GM12875 (cell line): Measurements from ENCODE around the gene ERC2.

Source experiments
- H3K4me3 ChIP-seq: one replicate; pipeline ENCODE4 v1.5.1; 2011; ENCODE audit warnings: low read depth, low read length, control low read depth
- TF ChIP-seq, protein P1 (sequence below): IDR thresholded peaks from 2 replicates; pipeline ENCODE4 v1.5.1; 2011; ENCODE audit warnings: low read depth, mild to moderate bottlenecking, control low read depth, inconsistent platforms, low read length, moderate library complexity, borderline replicate concordance; ENCODE audit not compliant: insufficient read depth

ERC2 gene

GRCh38 chr3:56133423-56133822 lies 334.8 kb downstream of the ERC2 start:
- TF ChIP-seq, protein P1, sequence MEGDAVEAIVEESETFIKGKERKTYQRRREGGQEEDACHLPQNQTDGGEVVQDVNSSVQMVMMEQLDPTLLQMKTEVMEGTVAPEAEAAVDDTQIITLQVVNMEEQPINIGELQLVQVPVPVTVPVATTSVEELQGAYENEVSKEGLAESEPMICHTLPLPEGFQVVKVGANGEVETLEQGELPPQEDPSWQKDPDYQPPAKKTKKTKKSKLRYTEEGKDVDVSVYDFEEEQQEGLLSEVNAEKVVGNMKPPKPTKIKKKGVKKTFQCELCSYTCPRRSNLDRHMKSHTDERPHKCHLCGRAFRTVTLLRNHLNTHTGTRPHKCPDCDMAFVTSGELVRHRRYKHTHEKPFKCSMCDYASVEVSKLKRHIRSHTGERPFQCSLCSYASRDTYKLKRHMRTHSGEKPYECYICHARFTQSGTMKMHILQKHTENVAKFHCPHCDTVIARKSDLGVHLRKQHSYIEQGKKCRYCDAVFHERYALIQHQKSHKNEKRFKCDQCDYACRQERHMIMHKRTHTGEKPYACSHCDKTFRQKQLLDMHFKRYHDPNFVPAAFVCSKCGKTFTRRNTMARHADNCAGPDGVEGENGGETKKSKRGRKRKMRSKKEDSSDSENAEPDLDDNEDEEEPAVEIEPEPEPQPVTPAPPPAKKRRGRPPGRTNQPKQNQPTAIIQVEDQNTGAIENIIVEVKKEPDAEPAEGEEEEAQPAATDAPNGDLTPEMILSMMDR = no peak
- no peak overlapping the region for H3K4me3 ChIP-seq

DNA sequence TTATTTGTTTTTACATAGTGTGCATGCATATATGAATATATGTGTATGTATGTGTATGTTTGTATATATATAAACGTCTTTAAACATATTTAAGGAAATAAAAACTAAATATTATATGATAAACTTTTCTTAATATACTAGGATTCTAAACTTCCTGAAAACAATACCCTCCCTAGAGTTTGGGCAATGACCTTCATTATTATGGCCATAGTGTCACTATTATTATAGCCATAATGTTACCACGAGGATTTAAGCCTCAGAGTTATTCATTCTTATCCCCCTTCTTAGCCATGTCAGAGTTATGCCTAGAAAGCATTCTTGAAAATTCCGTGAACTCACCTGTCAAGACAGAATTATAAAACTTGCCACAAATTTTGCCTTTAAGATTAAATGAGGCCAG lies 335.5 kb downstream of the ERC2 start:
- no peak overlapping the region for H3K4me3 ChIP-seq
- TF ChIP-seq, protein P1 = no peak

- H3K4me3 ChIP-seq = no peak overlapping the region
- TF ChIP-seq, protein P1 = no peak
Observed at GRCh38 chr3:56131974-56132590, 336.2 kb downstream of the ERC2 start.

DNA sequence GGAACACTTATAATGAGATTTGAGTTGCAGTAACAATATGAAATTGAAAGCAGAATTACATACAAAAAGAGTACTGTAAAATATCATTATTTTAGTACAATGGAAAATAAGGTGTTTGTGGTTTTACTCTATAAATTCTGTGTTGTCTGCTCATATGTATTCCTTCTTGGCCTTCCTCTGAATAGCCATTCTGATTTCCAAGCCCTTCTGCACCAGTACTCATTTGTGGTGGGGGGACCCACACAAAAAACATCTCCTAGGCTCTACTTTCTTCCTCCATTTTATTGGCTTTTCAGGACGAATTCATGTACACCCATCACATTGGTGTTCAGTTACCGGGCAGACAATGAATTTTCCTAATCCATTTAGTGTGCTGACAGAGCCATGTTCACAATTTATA lies 338.2 kb downstream of the ERC2 start:
- TF ChIP-seq, protein P1 = no peak

DNA sequence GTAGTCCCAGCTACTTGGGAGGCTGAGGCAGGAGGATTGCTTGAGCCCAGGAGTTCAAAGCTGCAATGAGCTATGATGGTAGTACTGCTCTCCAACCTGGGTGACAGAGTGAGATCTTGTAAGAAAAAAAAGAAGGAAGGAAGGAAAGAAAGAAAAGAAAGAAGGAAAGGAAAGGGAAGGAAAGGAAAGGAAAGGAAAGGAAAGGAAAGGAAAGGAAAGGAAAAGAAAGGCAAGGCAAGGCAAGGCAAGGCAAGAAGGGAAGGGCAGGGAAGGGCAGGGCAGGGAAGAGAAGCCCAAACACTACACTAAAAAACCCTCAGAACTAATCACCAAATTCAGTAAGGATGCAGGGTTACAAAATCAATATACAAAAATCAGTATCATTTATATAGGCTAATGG lies 341.6 kb downstream of the ERC2 start:
- H3K4me3 ChIP-seq = no peak overlapping the region
- TF ChIP-seq, protein P1 = no peak

More for the DNA sequence above, 338.2 kb downstream of the ERC2 start:
- H3K4me3 ChIP-seq = no peak overlapping the region

- TF ChIP-seq, protein P1 = no peak
- no peak overlapping the region for H3K4me3 ChIP-seq
Observed at GRCh38 chr3:56125358-56126005, 342.8 kb downstream of the ERC2 start.

DNA sequence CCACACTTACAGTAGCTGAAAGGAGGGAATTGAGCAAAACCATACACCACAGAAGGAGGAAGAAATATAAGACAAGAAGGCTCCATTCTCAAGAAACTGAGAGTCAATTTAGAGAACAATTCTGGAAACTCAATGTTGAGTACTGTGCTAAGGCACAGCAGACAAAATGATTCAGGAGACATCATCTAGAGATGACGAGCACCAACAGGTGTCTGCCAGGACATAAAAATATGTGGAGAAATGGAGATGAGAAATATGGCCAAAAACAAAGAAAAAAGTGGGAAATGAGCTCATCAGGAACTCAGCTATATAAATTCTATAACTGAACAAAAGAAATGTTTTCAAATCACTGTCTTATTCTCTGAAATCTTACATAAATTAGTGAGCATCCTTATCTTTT lies 343.7 kb downstream of the ERC2 start:
- no peak overlapping the region for H3K4me3 ChIP-seq
- TF ChIP-seq, protein P1 = no peak
